HG03108 (cell line): ENCODE data around the gene RAI1.

Experiments used
- ATAC-seq: cut with Tn5 transposase; IDR thresholded peaks from one replicate; pipeline ENCODE4 v1.9.1; 2021; ENCODE audit warnings: moderate library complexity; ENCODE audit not compliant: unreplicated experiment

Gene RAI1

GRCh38 chr17:17745476-17746455 lies 64.5 kb downstream of the RAI1 start:
- ATAC-seq = no peak

GRCh38 chr17:17748179-17748578 lies 66.9 kb downstream of the RAI1 start:
- no peak for ATAC-seq

- ATAC-seq = no peak
These were observed 67.3 kb downstream of the RAI1 start for GRCh38 chr17:17748604-17749003.

GRCh38 chr17:17749025-17749772 lies 67.9 kb downstream of the RAI1 start:
- no peak for ATAC-seq

GRCh38 chr17:17749921-17750320 lies 68.7 kb downstream of the RAI1 start:
- no peak for ATAC-seq

GRCh38 chr17:17750881-17751280 lies 69.6 kb downstream of the RAI1 start:
- no peak for ATAC-seq

- ATAC-seq = no peak
These were observed 70.3 kb downstream of the RAI1 start for GRCh38 chr17:17751489-17752088.

- ATAC-seq = peak; percentile 80
These were observed 71.0 kb downstream of the RAI1 start for GRCh38 chr17:17752089-17752820.

GRCh38 chr17:17752821-17753321 lies 71.6 kb downstream of the RAI1 start:
- ATAC-seq = no peak

GRCh38 chr17:17754719-17755686 lies 73.7 kb downstream of the RAI1 start:
- ATAC-seq = no peak

- no peak for ATAC-seq
These were observed 74.5 kb downstream of the RAI1 start for GRCh38 chr17:17755715-17756114.

GRCh38 chr17:17757391-17757791 lies 76.1 kb downstream of the RAI1 start:
- peak; percentile 51 for ATAC-seq

GRCh38 chr17:17757956-17758845 lies 76.9 kb downstream of the RAI1 start:
- ATAC-seq = no peak

GRCh38 chr17:17758941-17759563 lies 77.8 kb downstream of the RAI1 start:
- no peak for ATAC-seq

GRCh38 chr17:17760350-17760749 lies 79.1 kb downstream of the RAI1 start:
- ATAC-seq = no peak

GRCh38 chr17:17760872-17761550 lies 79.8 kb downstream of the RAI1 start:
- no peak for ATAC-seq
